HPDE6-E6E7 (cell line): Measurements from ENCODE around the gene ETV5.

Source experiments
- DNase-seq: peaks from one replicate; pipeline ENCODE4 v3.0.0; 2011; ENCODE audit warnings: missing footprints; ENCODE audit errors: extremely low spot score

Gene ETV5

GRCh38 chr3:186108941-186109865, at the start of gene ETV5:
ETV5 (minus strand) TSS chr3:186109089; CDS start chr3:186105868, 3,221 bp downstream.
- peak; percentile 97 for DNase-seq

GRCh38 chr3:186154641-186155040, 45.8 kb upstream of the ETV5 start:
- DNase-seq, result no peak

- no peak for DNase-seq
These were observed 44.0 kb upstream of the ETV5 start for GRCh38 chr3:186152889-186153292.

GRCh38 chr3:186152361-186152798, 43.5 kb upstream of the ETV5 start:
- DNase-seq, result no peak

- DNase-seq, result no peak
These were observed 42.4 kb upstream of the ETV5 start for GRCh38 chr3:186151077-186151971.

- no peak for DNase-seq
These were observed 41.3 kb upstream of the ETV5 start for GRCh38 chr3:186150041-186150830.

- DNase-seq, result no peak
These were observed 40.6 kb upstream of the ETV5 start for GRCh38 chr3:186149319-186149960.

- no peak for DNase-seq
These were observed 35.4 kb upstream of the ETV5 start for GRCh38 chr3:186144257-186144656.

GRCh38 chr3:186143250-186143649, 34.4 kb upstream of the ETV5 start:
- no peak for DNase-seq

- no peak for DNase-seq
These were observed 33.6 kb upstream of the ETV5 start for GRCh38 chr3:186142393-186142932.

- DNase-seq, result no peak
These were observed 32.9 kb upstream of the ETV5 start for GRCh38 chr3:186141790-186142189.

GRCh38 chr3:186138272-186138981, 29.5 kb upstream of the ETV5 start:
- no peak for DNase-seq

GRCh38 chr3:186137051-186137685, 28.3 kb upstream of the ETV5 start:
- no peak for DNase-seq

- DNase-seq, result no peak
These were observed 25.1 kb upstream of the ETV5 start for GRCh38 chr3:186133980-186134379.

GRCh38 chr3:186132487-186132886, 23.6 kb upstream of the ETV5 start:
- no peak for DNase-seq

- no peak for DNase-seq
These were observed 20.3 kb upstream of the ETV5 start for GRCh38 chr3:186129206-186129605.

- no peak for DNase-seq
These were observed 19.3 kb upstream of the ETV5 start for GRCh38 chr3:186128158-186128557.

- no peak for DNase-seq
These were observed 18.6 kb upstream of the ETV5 start for GRCh38 chr3:186127463-186127862.

- DNase-seq, result no peak
These were observed 16.2 kb upstream of the ETV5 start for GRCh38 chr3:186125118-186125517.

GRCh38 chr3:186124592-186124991, 15.7 kb upstream of the ETV5 start:
- DNase-seq, result no peak
